Astrocyte (in vitro differentiated cells and primary cell): ENCODE data around the gene CNP. TPM values are rescaled to one million over a fixed set of nuclear protein-coding genes. Genes with fewer than 3 reads are reported as not detected.

Experiments
- DNase-seq: peaks from one replicate; pipeline ENCODE4 v3.0.0-alpha.2; 2010; ENCODE audit warnings: low read depth
- FAIRE-seq: peaks from 2 replicates; lab custom pipeline; 2011; peaks lifted over from hg19 to GRCh38; lab: Jason Lieb, UNC
- H2AFZ ChIP-seq: 2 replicates; pipeline ENCODE4 v1.6.0; 2012; ENCODE audit warnings: low read depth, low read length, inconsistent platforms
- H3K27ac ChIP-seq: 2 replicates; pipeline ENCODE4 v1.5.1; 2011; ENCODE audit warnings: low read depth, low read length, inconsistent platforms
- H3K27me3 ChIP-seq: 2 replicates; pipeline ENCODE4 v1.6.0; 2011; ENCODE audit warnings: low read length, inconsistent platforms; ENCODE audit not compliant: insufficient read depth
- H3K36me3 ChIP-seq: 2 replicates; pipeline ENCODE4 v1.5.1; 2011; ENCODE audit warnings: low read length, inconsistent platforms; ENCODE audit not compliant: insufficient read depth
- H3K4me1 ChIP-seq: 2 replicates; pipeline ENCODE4 v1.5.1; 2011; ENCODE audit warnings: low read length, inconsistent platforms; ENCODE audit not compliant: insufficient read depth
- H3K4me2 ChIP-seq: 2 replicates; pipeline ENCODE4 v1.6.0; 2012; ENCODE audit warnings: low read length, inconsistent platforms
- H3K4me3 ChIP-seq: 2 replicates; pipeline ENCODE4 v1.5.1; 2011; ENCODE audit warnings: low read depth, mild to moderate bottlenecking, low read length, inconsistent platforms; ENCODE audit not compliant: insufficient read depth
- H3K79me2 ChIP-seq: 2 replicates; pipeline ENCODE4 v1.6.0; 2012; ENCODE audit warnings: mild to moderate bottlenecking, low read length, inconsistent platforms; ENCODE audit not compliant: insufficient read depth
- H3K9ac ChIP-seq: 2 replicates; pipeline ENCODE4 v1.6.0; 2012; ENCODE audit warnings: mild to moderate bottlenecking, low read length, inconsistent platforms
- H3K9me3 ChIP-seq: 2 replicates; pipeline ENCODE4 v1.5.1; 2012; ENCODE audit warnings: low read depth, mild to moderate bottlenecking, low read length, inconsistent platforms; ENCODE audit not compliant: insufficient read depth
- H4K20me1 ChIP-seq: 2 replicates; pipeline ENCODE4 v1.6.0; 2012; ENCODE audit warnings: low read length, inconsistent platforms; ENCODE audit not compliant: insufficient read depth
- H3K27ac Mint-ChIP-seq: one replicate; pipeline ENCODE4 v1.8.0; 2021; ENCODE audit warnings: mild to moderate bottlenecking, mixed read lengths; ENCODE audit not compliant: unreplicated experiment
- H3K27me3 Mint-ChIP-seq: one replicate; pipeline ENCODE4 v1.8.0; 2021; ENCODE audit warnings: low read depth, mixed read lengths; ENCODE audit not compliant: unreplicated experiment
- H3K36me3 Mint-ChIP-seq: one replicate; pipeline ENCODE4 v1.8.0; 2021; ENCODE audit warnings: low read depth, mixed read lengths; ENCODE audit not compliant: unreplicated experiment
- H3K4me1 Mint-ChIP-seq: one replicate; pipeline ENCODE4 v1.8.0; 2021; ENCODE audit warnings: low read depth, mixed read lengths; ENCODE audit not compliant: unreplicated experiment
- H3K4me3 Mint-ChIP-seq: one replicate; pipeline ENCODE4 v1.8.0; 2021; ENCODE audit warnings: mild to moderate bottlenecking, moderate library complexity, mixed read lengths; ENCODE audit not compliant: unreplicated experiment
- H3K9me3 Mint-ChIP-seq: one replicate; pipeline ENCODE4 v1.8.0; 2021; ENCODE audit warnings: mild to moderate bottlenecking, mixed read lengths; ENCODE audit not compliant: unreplicated experiment
- CTCF ChIP-seq: IDR thresholded peaks from 2 replicates; pipeline ENCODE4 v1.5.1; 2011; ENCODE audit warnings: low read depth, mild to moderate bottlenecking, inconsistent platforms, low read length, moderate library complexity; ENCODE audit not compliant: insufficient read depth
- EZH2 ChIP-seq: IDR thresholded peaks from 2 replicates; pipeline ENCODE4 v1.6.1; 2012; ENCODE audit warnings: mild to moderate bottlenecking, low read length, inconsistent platforms; ENCODE audit not compliant: insufficient read depth
- total RNA-seq: library from RNA; stranded (reverse); gene quantifications from 2 replicates; pipeline ENCODE4 v1.2.1, GENCODE V29; 2021

CNP gene
- total RNA-seq, 1 donor from 2014 or later, result 169 TPM

- Mint-ChIP-seq H3K9me3 (no peaks in the 10 kb centered on the region), H3K27ac (peak overlapping the region; percentile 71), H3K36me3 (no peaks in the 10 kb centered on the region), H3K4me3 (no peak overlapping the region), H3K4me1 (peaks cover 19% of the 10 kb centered on the region), H3K27me3 (peaks cover 3% of the 10 kb centered on the region)
- H3K9me3 ChIP-seq, result no peaks in the 10 kb centered on the region
- no peak overlapping the region for H3K9ac ChIP-seq
- DNase-seq (no peak), FAIRE-seq (no peak)
- H3K79me2 ChIP-seq, result no peaks in the 10 kb centered on the region
- no peak overlapping the region for H2AFZ ChIP-seq
- no peak overlapping the region for H3K4me2 ChIP-seq
- no peak for TF ChIP-seq EZH2
- TF ChIP-seq CTCF, result no peak
- no peaks in the 10 kb centered on the region for H3K27me3 ChIP-seq
- no peaks in the 10 kb centered on the region for H4K20me1 ChIP-seq
- peaks cover 17% of the 10 kb centered on the region for H3K4me1 ChIP-seq
- H3K4me3 ChIP-seq, result no peak overlapping the region
- no peak overlapping the region for H3K27ac ChIP-seq
- H3K36me3 ChIP-seq, result no peaks in the 10 kb centered on the region
Measured at GRCh38 chr17:41957869-41958439, 8.6 kb upstream of the CNP start.

DNA sequence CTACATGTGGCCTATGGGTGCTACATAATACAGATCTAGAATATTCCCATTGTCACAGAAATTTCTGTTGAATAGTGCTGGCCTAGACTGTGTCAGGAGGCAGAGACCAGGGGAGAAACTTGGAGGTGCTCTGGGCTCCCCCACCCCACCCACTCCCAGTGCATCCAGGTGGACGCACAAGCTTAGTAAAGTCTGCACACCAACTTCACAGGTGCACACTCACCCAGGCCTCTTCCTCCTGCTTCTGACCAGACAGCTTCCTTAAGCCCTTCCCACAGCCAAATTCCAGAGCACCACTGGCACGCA lies 7.6 kb upstream of the CNP start:
- Histone ChIP-seq H3K9me3 (no peaks in the 10 kb centered on the region), H3K4me3 (no peak overlapping the region), H4K20me1 (no peaks in the 10 kb centered on the region), H3K36me3 (no peaks in the 10 kb centered on the region), H2AFZ (no peak overlapping the region), H3K79me2 (no peaks in the 10 kb centered on the region), H3K27ac (no peak overlapping the region), H3K9ac (peak overlapping the region; percentile 23), H3K27me3 (no peaks in the 10 kb centered on the region), H3K4me1 (peaks cover 17% of the 10 kb centered on the region), H3K4me2 (peak overlapping the region; percentile 50)
- no peak for FAIRE-seq
- Mint-ChIP-seq H3K27ac (no peak overlapping the region), H3K27me3 (peaks cover 3% of the 10 kb centered on the region), H3K9me3 (no peaks in the 10 kb centered on the region), H3K4me1 (peaks cover 19% of the 10 kb centered on the region), H3K36me3 (no peaks in the 10 kb centered on the region), H3K4me3 (no peak overlapping the region)
- no peak for TF ChIP-seq CTCF
- TF ChIP-seq EZH2, result no peak
- DNase-seq, result peak; percentile 23

- peak overlapping the region; percentile 50 for H3K4me2 ChIP-seq
- no peak for FAIRE-seq
Measured at GRCh38 chr17:41959336-41960095, 7.1 kb upstream of the CNP start.

More at GRCh38 chr17:41959336-41960095, 7.1 kb upstream of the CNP start:
- no peaks in the 10 kb centered on the region for H3K36me3 ChIP-seq
- Mint-ChIP-seq H3K4me1 (peaks cover 19% of the 10 kb centered on the region), H3K36me3 (no peaks in the 10 kb centered on the region), H3K9me3 (no peaks in the 10 kb centered on the region), H3K27me3 (peaks cover 3% of the 10 kb centered on the region), H3K4me3 (no peak overlapping the region), H3K27ac (no peak overlapping the region)
- peak overlapping the region; percentile 21 for H2AFZ ChIP-seq
- peak; percentile 34 for DNase-seq
- H3K4me1 ChIP-seq, result peaks cover 17% of the 10 kb centered on the region
- TF ChIP-seq EZH2 (no peak), CTCF (peak; percentile 27)
- H3K27ac ChIP-seq, result no peak overlapping the region
- H3K9ac ChIP-seq, result peak overlapping the region; percentile 23
- H3K27me3 ChIP-seq, result no peaks in the 10 kb centered on the region
- H3K4me3 ChIP-seq, result no peak overlapping the region
- H3K79me2 ChIP-seq, result no peaks in the 10 kb centered on the region
- H3K9me3 ChIP-seq, result no peaks in the 10 kb centered on the region
- no peaks in the 10 kb centered on the region for H4K20me1 ChIP-seq
